Measurements from ENCODE around the gene CT45A3. TPM values are rescaled to one million over a fixed set of nuclear protein-coding genes. Genes with fewer than 3 reads are reported as not detected.
"Not testable (repeated sequence)": the region's sequence is repeated elsewhere in the genome, so short reads cannot be mapped to it uniquely, and the experiment has no call there.

CT45A3 gene
- total RNA-seq, 1 donor from 2014 or later, result not detected

DNA sequence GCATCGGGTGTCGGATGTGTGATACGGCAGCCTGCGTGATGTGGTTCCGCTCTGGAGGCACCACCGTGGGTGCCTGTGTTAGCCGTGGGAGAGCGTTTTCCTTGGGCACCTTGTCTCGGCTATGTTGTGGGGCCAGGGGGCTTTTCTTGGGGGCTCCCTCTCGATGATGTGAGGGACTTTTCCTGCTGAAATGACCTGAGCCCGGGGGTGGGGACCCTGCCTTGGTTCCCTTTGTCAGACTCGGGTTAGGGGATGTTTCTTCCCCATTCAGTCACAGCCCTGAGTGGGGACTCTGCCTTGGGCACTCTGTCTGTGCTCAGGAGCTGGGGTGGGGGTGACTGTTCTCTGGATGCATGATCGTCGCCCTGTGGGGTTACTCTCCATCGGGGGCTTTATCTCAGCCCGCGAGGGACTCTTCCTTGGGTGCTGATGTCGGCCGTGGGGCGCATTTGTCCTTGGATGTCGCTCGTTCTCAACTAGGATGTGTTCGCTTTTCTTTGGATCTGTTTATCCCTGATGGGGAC, 26.7 kb downstream of the CT45A3 start:
- Histone ChIP-seq H3K27ac (ENCODE audit: low read depth, low read length) (no peak overlapping the region), H3K79me2 (ENCODE audit: insufficient read depth, low read length) (no peaks in the 10 kb centered on the region), H4K20me1 (ENCODE audit: insufficient read depth, low read length) (no peaks in the 10 kb centered on the region), H3K4me3 (ENCODE audit: insufficient read depth, low read depth, low read length) (no peak overlapping the region), H3K4me1 (ENCODE audit: insufficient read depth, low read length) (no peaks in the 10 kb centered on the region), H3K4me2 (ENCODE audit: low read length) (no peak overlapping the region), H3K27me3 (ENCODE audit: insufficient read depth, low read length) (no peaks in the 10 kb centered on the region), H3K9me3 (ENCODE audit: insufficient read depth, low read depth, low read length) (no peaks in the 10 kb centered on the region), H2AFZ (ENCODE audit: low read depth, low read length) (no peak overlapping the region), H3K36me3 (ENCODE audit: insufficient read depth, low read length) (no peaks in the 10 kb centered on the region), H3K9ac (ENCODE audit: low read length) (no peak overlapping the region)
- FAIRE-seq (no peak), DNase-seq (ENCODE audit: low read depth) (no peak)
- no peaks in the 10 kb centered on the region for H3K9me3 Mint-ChIP-seq (ENCODE audit: unreplicated experiment)
- no peak overlapping the region for H3K4me3 Mint-ChIP-seq (ENCODE audit: unreplicated experiment)
- no peaks in the 10 kb centered on the region for H3K36me3 Mint-ChIP-seq (ENCODE audit: low read depth, unreplicated experiment)
- no peaks in the 10 kb centered on the region for H3K27me3 Mint-ChIP-seq (ENCODE audit: low read depth, unreplicated experiment)
- H3K27ac Mint-ChIP-seq (ENCODE audit: unreplicated experiment), result no peak overlapping the region
- TF ChIP-seq EZH2 (IDR thresholded peaks at IDR 0.05; ENCODE audit: insufficient read depth, low read length), result no peak
- no peak for TF ChIP-seq CTCF (IDR thresholded peaks at IDR 0.05; ENCODE audit: insufficient read depth, low read depth, low read length)
- peaks cover 2% of the 10 kb centered on the region for H3K4me1 Mint-ChIP-seq (ENCODE audit: low read depth, unreplicated experiment)

DNA sequence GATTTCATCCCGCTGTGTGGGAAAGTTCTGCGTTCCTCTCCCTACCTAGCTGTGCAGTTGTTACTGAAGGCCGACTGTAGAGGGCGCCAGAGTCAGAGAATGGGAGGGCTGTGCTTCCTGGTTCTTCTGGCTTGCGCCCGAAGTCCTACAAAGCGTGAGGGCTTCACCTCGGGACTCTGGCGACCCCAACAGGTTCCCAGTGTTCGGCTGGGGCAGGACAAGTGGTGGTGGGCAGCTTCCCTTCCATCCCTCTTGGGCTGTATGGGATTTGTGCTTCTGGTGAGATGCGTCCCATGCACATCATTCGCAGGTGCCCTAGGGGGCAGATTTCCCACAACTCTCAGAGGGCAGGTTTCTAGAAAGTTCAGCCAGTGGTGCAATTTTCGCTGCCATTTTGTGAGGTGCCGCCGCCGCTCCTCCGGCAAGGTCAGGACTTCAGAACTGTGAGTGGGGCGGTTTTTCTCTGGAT, 27.3 kb downstream of the CT45A3 start:
- Mint-ChIP-seq H3K4me1 (ENCODE audit: low read depth, unreplicated experiment) (peaks cover 2% of the 10 kb centered on the region), H3K36me3 (ENCODE audit: low read depth, unreplicated experiment) (no peaks in the 10 kb centered on the region), H3K27ac (ENCODE audit: unreplicated experiment) (no peak overlapping the region), H3K27me3 (ENCODE audit: low read depth, unreplicated experiment) (no peaks in the 10 kb centered on the region), H3K9me3 (ENCODE audit: unreplicated experiment) (no peaks in the 10 kb centered on the region), H3K4me3 (ENCODE audit: unreplicated experiment) (no peak overlapping the region)
- Histone ChIP-seq H3K9ac (ENCODE audit: low read length) (no peak overlapping the region), H3K36me3 (ENCODE audit: insufficient read depth, low read length) (no peaks in the 10 kb centered on the region), H4K20me1 (ENCODE audit: insufficient read depth, low read length) (no peaks in the 10 kb centered on the region), H3K27me3 (ENCODE audit: insufficient read depth, low read length) (no peaks in the 10 kb centered on the region), H3K79me2 (ENCODE audit: insufficient read depth, low read length) (no peaks in the 10 kb centered on the region), H3K4me1 (ENCODE audit: insufficient read depth, low read length) (no peaks in the 10 kb centered on the region), H3K9me3 (ENCODE audit: insufficient read depth, low read depth, low read length) (no peaks in the 10 kb centered on the region), H2AFZ (ENCODE audit: low read depth, low read length) (no peak overlapping the region), H3K4me2 (ENCODE audit: low read length) (no peak overlapping the region), H3K27ac (ENCODE audit: low read depth, low read length) (no peak overlapping the region), H3K4me3 (ENCODE audit: insufficient read depth, low read depth, low read length) (no peak overlapping the region)
- FAIRE-seq (no peak), DNase-seq (ENCODE audit: low read depth) (no peak)
- peak; percentile 8 for TF ChIP-seq CTCF (IDR thresholded peaks at IDR 0.05; ENCODE audit: insufficient read depth, low read depth, low read length)
- TF ChIP-seq EZH2 (IDR thresholded peaks at IDR 0.05; ENCODE audit: insufficient read depth, low read length), result no peak

- Histone ChIP-seq H4K20me1 (ENCODE audit: insufficient read depth, low read length) (no peaks in the 10 kb centered on the region), H3K27ac (ENCODE audit: low read depth, low read length) (no peak overlapping the region), H3K36me3 (ENCODE audit: insufficient read depth, low read length) (no peaks in the 10 kb centered on the region), H3K9ac (ENCODE audit: low read length) (no peak overlapping the region), H3K79me2 (ENCODE audit: insufficient read depth, low read length) (no peaks in the 10 kb centered on the region), H3K9me3 (ENCODE audit: insufficient read depth, low read depth, low read length) (no peaks in the 10 kb centered on the region), H3K4me2 (ENCODE audit: low read length) (no peak overlapping the region), H3K27me3 (ENCODE audit: insufficient read depth, low read length) (no peaks in the 10 kb centered on the region), H2AFZ (ENCODE audit: low read depth, low read length) (no peak overlapping the region), H3K4me3 (ENCODE audit: insufficient read depth, low read depth, low read length) (no peak overlapping the region), H3K4me1 (ENCODE audit: insufficient read depth, low read length) (no peaks in the 10 kb centered on the region)
- no peaks in the 10 kb centered on the region for H3K36me3 Mint-ChIP-seq (ENCODE audit: low read depth, unreplicated experiment)
- H3K4me1 Mint-ChIP-seq (ENCODE audit: low read depth, unreplicated experiment), result peaks cover 5% of the 10 kb centered on the region
- no peak overlapping the region for H3K27ac Mint-ChIP-seq (ENCODE audit: unreplicated experiment)
- H3K9me3 Mint-ChIP-seq (ENCODE audit: unreplicated experiment), result no peaks in the 10 kb centered on the region
- TF ChIP-seq CTCF (IDR thresholded peaks at IDR 0.05; ENCODE audit: insufficient read depth, low read depth, low read length) (no peak), EZH2 (IDR thresholded peaks at IDR 0.05; ENCODE audit: insufficient read depth, low read length) (no peak)
- no peak overlapping the region for H3K4me3 Mint-ChIP-seq (ENCODE audit: unreplicated experiment)
- DNase-seq (ENCODE audit: low read depth) (no peak), FAIRE-seq (no peak)
- H3K27me3 Mint-ChIP-seq (ENCODE audit: low read depth, unreplicated experiment), result no peaks in the 10 kb centered on the region
Measured at GRCh38 chrX:135737366-135738071, 30.5 kb downstream of the CT45A3 start.

GRCh38 chrX:135734666-135735065, 33.3 kb downstream of the CT45A3 start:
- DNase-seq (ENCODE audit: low read depth); H3K4me1 ChIP-seq (ENCODE audit: insufficient read depth, low read length); H3K36me3 ChIP-seq (ENCODE audit: insufficient read depth, low read length); H3K9me3 Mint-ChIP-seq (ENCODE audit: unreplicated experiment); H3K36me3 Mint-ChIP-seq (ENCODE audit: low read depth, unreplicated experiment); H3K79me2 ChIP-seq (ENCODE audit: insufficient read depth, low read length); H3K27ac ChIP-seq (ENCODE audit: low read depth, low read length); H3K4me3 Mint-ChIP-seq (ENCODE audit: unreplicated experiment); H3K9me3 ChIP-seq (ENCODE audit: insufficient read depth, low read depth, low read length); H3K27me3 Mint-ChIP-seq (ENCODE audit: low read depth, unreplicated experiment); FAIRE-seq; H3K4me3 ChIP-seq (ENCODE audit: insufficient read depth, low read depth, low read length); H3K9ac ChIP-seq (ENCODE audit: low read length); H3K27ac Mint-ChIP-seq (ENCODE audit: unreplicated experiment); H3K4me1 Mint-ChIP-seq (ENCODE audit: low read depth, unreplicated experiment); H4K20me1 ChIP-seq (ENCODE audit: insufficient read depth, low read length); H3K4me2 ChIP-seq (ENCODE audit: low read length); H3K27me3 ChIP-seq (ENCODE audit: insufficient read depth, low read length); H2AFZ ChIP-seq (ENCODE audit: low read depth, low read length): not testable (repeated sequence)

Data from astrocyte (in vitro differentiated cells and primary cell).